ENCODE data around the gene CUBN. TPM values are rescaled to one million over a fixed set of nuclear protein-coding genes. Genes with fewer than 3 reads are reported as not detected.

Gene CUBN
- polyA plus RNA-seq, 2 of the 4 experiments (the other 2 are of a cell fraction), result 0.08 to 0.28 TPM

DNA sequence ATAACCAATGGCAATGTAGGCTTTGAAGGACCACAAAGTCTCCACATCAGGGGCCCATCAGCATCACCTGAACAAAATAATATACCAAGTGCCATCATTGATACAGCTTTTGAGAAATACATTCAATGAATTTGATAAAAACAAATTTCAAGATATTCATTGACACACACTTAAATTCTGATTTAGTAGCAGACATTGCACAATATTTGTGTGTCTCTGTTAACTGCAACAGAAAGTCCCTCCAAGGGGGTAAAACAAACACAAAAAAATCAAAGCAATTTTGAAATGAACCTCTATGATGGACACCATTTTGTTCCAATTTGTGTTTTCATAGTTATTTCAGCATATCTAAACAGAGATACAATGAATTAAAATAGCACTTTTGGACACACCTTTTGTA is 225.6 kb downstream of the CUBN start:
- POLR2A ChIA-PET, result no interaction called here
- Histone ChIP-seq H3K9me3 (peaks cover 8% of the 10 kb centered on the region; the same call in 1 of the 3 replicates), H3K4me3 (no peak overlapping the region), H3K27ac (no peak overlapping the region), H3K4me2 (no peak overlapping the region), H3K4me1 (no peaks in the 10 kb centered on the region)
- TF ChIP-seq MAZ (IDR thresholded peaks at IDR 0.05; ENCODE audit: borderline replicate concordance, low read depth, low read length), result no peak
- TF ChIP-seq JUN (IDR thresholded peaks at IDR 0.05), result no peak
- 0 out of 4 replicates have a peak, but pooled peaks of 1 of the 2 experiments have one; percentile 11 for TF ChIP-seq CEBPB (IDR thresholded peaks at IDR 0.05)
- no peak for TF ChIP-seq JUNB (IDR thresholded peaks at IDR 0.05)
- no peak for DNase-seq (ENCODE audit: low read depth in 1 of 2, low spot score in 1 of 2)
- ATAC-seq, result no peak
- CTCF ChIA-PET, result no interaction called here
- no peak for FAIRE-seq

DNA sequence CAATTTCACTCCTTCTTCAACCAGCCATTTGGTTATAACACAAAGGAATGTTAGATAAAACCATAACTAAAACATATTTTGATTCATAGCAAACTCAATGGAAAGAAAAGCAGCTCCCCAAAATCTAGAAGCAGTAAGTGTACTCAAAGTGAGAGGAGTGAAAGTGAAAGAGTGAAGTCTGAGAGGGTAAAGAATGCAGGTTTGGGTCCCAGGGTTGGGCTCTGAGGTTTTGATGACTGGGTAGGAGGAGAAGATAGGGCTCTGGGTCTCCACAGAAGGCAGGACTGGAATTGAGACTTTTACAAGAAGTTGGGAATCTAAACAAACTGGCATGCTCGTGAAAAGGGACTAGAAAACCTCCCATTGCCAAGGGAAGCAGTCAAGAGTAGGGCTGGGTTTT is 227.0 kb downstream of the CUBN start:
- H3K4me3 ChIP-seq, result no peak overlapping the region

DNA sequence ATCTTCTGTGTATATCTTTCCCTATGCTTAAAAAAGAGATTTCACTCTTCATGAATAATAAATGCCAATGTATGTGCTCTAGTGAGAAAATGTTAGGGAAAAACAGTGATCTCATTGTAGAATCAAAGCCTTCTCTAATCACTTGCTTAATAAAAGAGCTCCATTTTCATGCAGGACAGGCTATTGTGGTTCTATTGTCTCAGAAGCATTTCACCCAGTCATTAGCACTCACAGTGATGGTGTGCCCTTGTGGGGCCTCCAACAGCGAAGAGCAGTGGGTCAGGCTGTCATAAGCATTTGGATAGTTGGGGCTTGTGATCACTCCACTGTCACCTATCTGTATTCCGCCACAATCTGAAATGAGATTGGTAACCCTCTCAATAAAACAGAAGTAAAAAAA is 228.5 kb downstream of the CUBN start:
- Histone ChIP-seq H3K4me1 (no peaks in the 10 kb centered on the region), H3K9me3 (peaks cover 8% of the 10 kb centered on the region; the same call in 1 of the 3 replicates), H3K4me2 (no peak overlapping the region), H3K4me3 (no peak overlapping the region), H3K27ac (no peak overlapping the region)
- POLR2A ChIA-PET, result no interaction called here
- FAIRE-seq (no peak), ATAC-seq (no peak), DNase-seq (ENCODE audit: low read depth in 1 of 2, low spot score in 1 of 2) (no peak)
- TF ChIP-seq NR3C1 (IDR thresholded peaks at IDR 0.05) (no peak), EHMT2 (IDR thresholded peaks at IDR 0.05; ENCODE audit: low read depth) (no peak), RARB (CRISPR knock-in tag; IDR thresholded peaks at IDR 0.05) (no peak), BHLHE40 (IDR thresholded peaks at IDR 0.05; ENCODE audit: low read depth, low read length) (no peak), TP53 (CRISPR knock-in tag; IDR thresholded peaks at IDR 0.05) (no peak)
- TF ChIP-seq, protein P1, sequence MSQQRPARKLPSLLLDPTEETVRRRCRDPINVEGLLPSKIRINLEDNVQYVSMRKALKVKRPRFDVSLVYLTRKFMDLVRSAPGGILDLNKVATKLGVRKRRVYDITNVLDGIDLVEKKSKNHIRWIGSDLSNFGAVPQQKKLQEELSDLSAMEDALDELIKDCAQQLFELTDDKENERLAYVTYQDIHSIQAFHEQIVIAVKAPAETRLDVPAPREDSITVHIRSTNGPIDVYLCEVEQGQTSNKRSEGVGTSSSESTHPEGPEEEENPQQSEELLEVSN (IDR thresholded peaks at IDR 0.05; ENCODE audit: borderline replicate concordance, low read depth), result no peak
- TF ChIP-seq, protein P2, sequence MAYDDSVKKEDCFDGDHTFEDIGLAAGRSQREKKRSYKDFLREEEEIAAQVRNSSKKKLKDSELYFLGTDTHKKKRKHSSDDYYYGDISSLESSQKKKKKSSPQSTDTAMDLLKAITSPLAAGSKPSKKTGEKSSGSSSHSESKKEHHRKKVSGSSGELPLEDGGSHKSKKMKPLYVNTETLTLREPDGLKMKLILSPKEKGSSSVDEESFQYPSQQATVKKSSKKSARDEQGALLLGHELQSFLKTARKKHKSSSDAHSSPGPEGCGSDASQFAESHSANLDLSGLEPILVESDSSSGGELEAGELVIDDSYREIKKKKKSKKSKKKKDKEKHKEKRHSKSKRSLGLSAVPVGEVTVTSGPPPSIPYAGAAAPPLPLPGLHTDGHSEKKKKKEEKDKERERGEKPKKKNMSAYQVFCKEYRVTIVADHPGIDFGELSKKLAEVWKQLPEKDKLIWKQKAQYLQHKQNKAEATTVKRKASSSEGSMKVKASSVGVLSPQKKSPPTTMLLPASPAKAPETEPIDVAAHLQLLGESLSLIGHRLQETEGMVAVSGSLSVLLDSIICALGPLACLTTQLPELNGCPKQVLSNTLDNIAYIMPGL (CRISPR knock-in tag; IDR thresholded peaks at IDR 0.05; ENCODE audit: borderline replicate concordance), result no peak
- CTCF ChIA-PET, result interaction anchor here (1.0 to 1.3 kb wide), 2 partner anchors 55 to 306 kb away, joined by 3 read pairs; no protein-coding TSS in a partner anchor
- WGBS (ENCODE audit: missing lambda C conversion rate), result 48% methylated on average over 2 of the region's 2 CpGs

More for the DNA sequence above, 227.0 kb downstream of the CUBN start:
- TF ChIP-seq ZFP36 (IDR thresholded peaks at IDR 0.05; ENCODE audit: borderline replicate concordance, partially characterized antibody), result no peak
- no peak for TF ChIP-seq CBX8 (IDR thresholded peaks at IDR 0.05)
- TF ChIP-seq, protein P3, sequence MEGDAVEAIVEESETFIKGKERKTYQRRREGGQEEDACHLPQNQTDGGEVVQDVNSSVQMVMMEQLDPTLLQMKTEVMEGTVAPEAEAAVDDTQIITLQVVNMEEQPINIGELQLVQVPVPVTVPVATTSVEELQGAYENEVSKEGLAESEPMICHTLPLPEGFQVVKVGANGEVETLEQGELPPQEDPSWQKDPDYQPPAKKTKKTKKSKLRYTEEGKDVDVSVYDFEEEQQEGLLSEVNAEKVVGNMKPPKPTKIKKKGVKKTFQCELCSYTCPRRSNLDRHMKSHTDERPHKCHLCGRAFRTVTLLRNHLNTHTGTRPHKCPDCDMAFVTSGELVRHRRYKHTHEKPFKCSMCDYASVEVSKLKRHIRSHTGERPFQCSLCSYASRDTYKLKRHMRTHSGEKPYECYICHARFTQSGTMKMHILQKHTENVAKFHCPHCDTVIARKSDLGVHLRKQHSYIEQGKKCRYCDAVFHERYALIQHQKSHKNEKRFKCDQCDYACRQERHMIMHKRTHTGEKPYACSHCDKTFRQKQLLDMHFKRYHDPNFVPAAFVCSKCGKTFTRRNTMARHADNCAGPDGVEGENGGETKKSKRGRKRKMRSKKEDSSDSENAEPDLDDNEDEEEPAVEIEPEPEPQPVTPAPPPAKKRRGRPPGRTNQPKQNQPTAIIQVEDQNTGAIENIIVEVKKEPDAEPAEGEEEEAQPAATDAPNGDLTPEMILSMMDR (IDR thresholded peaks at IDR 0.05), result no peak
- TF ChIP-seq, protein P4, sequence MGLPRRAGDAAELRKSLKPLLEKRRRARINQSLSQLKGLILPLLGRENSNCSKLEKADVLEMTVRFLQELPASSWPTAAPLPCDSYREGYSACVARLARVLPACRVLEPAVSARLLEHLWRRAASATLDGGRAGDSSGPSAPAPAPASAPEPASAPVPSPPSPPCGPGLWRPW (IDR thresholded peaks at IDR 0.05), result no peak
- no peak for TF ChIP-seq NPAS2 (CRISPR knock-in tag; IDR thresholded peaks at IDR 0.05; ENCODE audit: borderline replicate concordance)
- TF ChIP-seq RAD21 (conservative IDR thresholded peaks at IDR 0.05 in 1 of 2, IDR thresholded peaks at IDR 0.05 in 1 of 2), result no peak
- TF ChIP-seq EHMT2 (IDR thresholded peaks at IDR 0.05; ENCODE audit: low read depth), result no peak
- no peak for TF ChIP-seq PHF8 (IDR thresholded peaks at IDR 0.05; ENCODE audit: borderline replicate concordance, low read depth)
- no peak for TF ChIP-seq ZNF302 (CRISPR knock-in tag; IDR thresholded peaks at IDR 0.05)
- TF ChIP-seq HDAC2 (IDR thresholded peaks at IDR 0.05), result no peak
- Histone ChIP-seq H3K27ac (no peak overlapping the region), H3K9me3 (peaks cover 8% of the 10 kb centered on the region; the same call in 1 of the 3 replicates), H3K4me2 (no peak overlapping the region), H3K4me1 (no peaks in the 10 kb centered on the region)
- POLR2A ChIA-PET, result no interaction called here
- CTCF ChIA-PET, result no interaction called here
- DNase-seq (ENCODE audit: low read depth in 1 of 2, low spot score in 1 of 2) (no peak), FAIRE-seq (no peak), ATAC-seq (no peak)
- 5% methylated on average over 1 of the region's 1 CpG for WGBS (ENCODE audit: missing lambda C conversion rate)
